Activated naive CD8-positive, alpha-beta T cell treated with anti-CD3 and anti-CD28 coated beads, Interleukin-2, amount 50 U/mL, for 24 hours (primary cell): ENCODE measurements around the gene TXLNA.
A peak's percentile ranks its signal among the peaks of the same experiment; 100 is the strongest.
"Not testable (repeated sequence)": the region's sequence is repeated elsewhere in the genome, so short reads cannot be mapped to it uniquely, and the experiment has no call there.

Source experiments
- ATAC-seq: fragments of 150-1000 bp; cut with Tn5 transposase; one replicate; pipeline ENCODE4 v1.10.0; 2021
- DNase-seq: peaks from one replicate; pipeline ENCODE4 v3.0.0; 2021
- H3K27ac Mint-ChIP-seq: one replicate; pipeline ENCODE4 v1.8.0; 2021; ENCODE audit warnings: mild to moderate bottlenecking, mixed read lengths
- H3K27me3 Mint-ChIP-seq: one replicate; pipeline ENCODE4 v1.8.0; 2021; ENCODE audit warnings: mixed read lengths
- H3K36me3 Mint-ChIP-seq: one replicate; pipeline ENCODE4 v1.8.0; 2021; ENCODE audit warnings: low read depth, mixed read lengths
- H3K4me1 Mint-ChIP-seq: one replicate; pipeline ENCODE4 v1.8.0; 2021; ENCODE audit warnings: mixed read lengths
- H3K4me3 Mint-ChIP-seq: one replicate; pipeline ENCODE4 v1.8.0; 2021; ENCODE audit warnings: mild to moderate bottlenecking, moderate library complexity, mixed read lengths
- H3K9me3 Mint-ChIP-seq: one replicate; pipeline ENCODE4 v1.8.0; 2021; ENCODE audit warnings: mixed read lengths

The TXLNA gene

DNA sequence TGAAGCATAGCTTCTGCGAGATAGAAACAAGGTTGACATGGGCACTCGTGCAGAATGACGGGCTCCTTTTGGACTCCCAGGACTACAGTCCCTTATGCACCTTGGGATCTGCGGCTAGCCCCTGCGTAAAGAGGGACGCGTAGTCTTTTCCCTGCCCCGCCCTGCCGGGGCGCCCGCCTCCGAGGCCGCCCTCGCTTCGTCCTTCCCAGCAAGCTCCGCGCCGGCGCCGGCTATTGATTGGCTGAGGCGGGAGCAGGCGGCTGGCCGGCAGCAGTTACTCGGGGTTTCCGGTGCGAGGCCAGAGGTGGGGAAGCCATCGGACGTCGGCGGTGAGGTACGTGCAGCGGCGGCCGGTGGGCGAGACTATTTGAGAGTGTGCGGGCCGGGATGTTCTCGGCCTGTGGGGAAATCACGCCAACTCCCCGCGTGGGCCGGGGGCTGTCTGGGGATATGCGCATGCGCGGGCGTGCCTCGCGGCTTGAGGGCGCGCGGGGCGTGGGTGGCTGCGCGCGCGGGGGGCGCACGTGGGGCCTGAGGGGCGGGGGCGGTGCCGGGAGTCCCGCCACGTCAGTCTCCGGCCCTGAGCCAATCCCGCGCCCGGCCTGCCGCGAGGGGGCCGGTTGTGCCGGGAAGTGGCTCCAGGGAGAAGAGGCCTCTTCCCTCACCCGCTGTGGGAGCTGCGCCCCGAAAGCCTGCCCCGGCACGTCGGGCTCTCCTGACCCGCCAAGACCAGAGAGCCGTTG is at the start of gene TXLNA:
TXLNA (plus strand) TSS at position 233 of the 743 bp plus-strand sequence. CDS start 671 bp downstream, outside the sequence.
- peak within 1 kb of the TSS; percentile 98 for H3K27ac Mint-ChIP-seq
- no peaks in the 10 kb centered on the region for H3K27me3 Mint-ChIP-seq
- H3K4me3 Mint-ChIP-seq = peak within 1 kb of the TSS; percentile 94
- no peaks in the 10 kb centered on the region for H3K9me3 Mint-ChIP-seq
- H3K36me3 Mint-ChIP-seq = peaks cover 38% of the 10 kb centered on the region
- peak; percentile 93 for DNase-seq
- peaks cover 55% of the 10 kb centered on the region for H3K4me1 Mint-ChIP-seq
- peak; percentile 87 for ATAC-seq

GRCh38 chr1:32133950-32134280 is 45.6 kb upstream of the TXLNA start:
- Mint-ChIP-seq H3K36me3 (peaks cover 23% of the 10 kb centered on the region), H3K4me1 (peaks cover 18% of the 10 kb centered on the region)
- H3K27ac Mint-ChIP-seq, ATAC-seq, H3K27me3 Mint-ChIP-seq, H3K4me3 Mint-ChIP-seq, H3K9me3 Mint-ChIP-seq, DNase-seq: not testable (repeated sequence)

GRCh38 chr1:32137111-32137510 is 42.4 kb upstream of the TXLNA start:
- no peak overlapping the region for H3K27ac Mint-ChIP-seq
- H3K9me3 Mint-ChIP-seq = no peaks in the 10 kb centered on the region
- no peak for DNase-seq
- no peaks in the 10 kb centered on the region for H3K27me3 Mint-ChIP-seq
- no peak overlapping the region for H3K4me3 Mint-ChIP-seq
- peaks cover 40% of the 10 kb centered on the region for H3K4me1 Mint-ChIP-seq
- ATAC-seq = no peak
- H3K36me3 Mint-ChIP-seq = peaks cover 18% of the 10 kb centered on the region

- Mint-ChIP-seq H3K27ac (peak overlapping the region; percentile 5), H3K4me1 (peaks cover 46% of the 10 kb centered on the region)
- DNase-seq = no peak
Measured at GRCh38 chr1:32138965-32139364, 40.5 kb upstream of the TXLNA start.

GRCh38 chr1:32142446-32143301 is 36.8 kb upstream of the TXLNA start:
- DNase-seq (no peak), ATAC-seq (no peak)
- H3K27ac Mint-ChIP-seq = peak overlapping the region; percentile 68
- peaks cover 58% of the 10 kb centered on the region for H3K4me1 Mint-ChIP-seq
- H3K27me3 Mint-ChIP-seq = no peaks in the 10 kb centered on the region
- no peak overlapping the region for H3K4me3 Mint-ChIP-seq
- H3K9me3 Mint-ChIP-seq = no peaks in the 10 kb centered on the region
- peaks cover 20% of the 10 kb centered on the region for H3K36me3 Mint-ChIP-seq

More at GRCh38 chr1:32138965-32139364, 40.5 kb upstream of the TXLNA start:
- no peak for ATAC-seq
- H3K36me3 Mint-ChIP-seq = peaks cover 18% of the 10 kb centered on the region
- H3K9me3 Mint-ChIP-seq = no peaks in the 10 kb centered on the region
- H3K27me3 Mint-ChIP-seq = no peaks in the 10 kb centered on the region
- H3K4me3 Mint-ChIP-seq = no peak overlapping the region

DNA sequence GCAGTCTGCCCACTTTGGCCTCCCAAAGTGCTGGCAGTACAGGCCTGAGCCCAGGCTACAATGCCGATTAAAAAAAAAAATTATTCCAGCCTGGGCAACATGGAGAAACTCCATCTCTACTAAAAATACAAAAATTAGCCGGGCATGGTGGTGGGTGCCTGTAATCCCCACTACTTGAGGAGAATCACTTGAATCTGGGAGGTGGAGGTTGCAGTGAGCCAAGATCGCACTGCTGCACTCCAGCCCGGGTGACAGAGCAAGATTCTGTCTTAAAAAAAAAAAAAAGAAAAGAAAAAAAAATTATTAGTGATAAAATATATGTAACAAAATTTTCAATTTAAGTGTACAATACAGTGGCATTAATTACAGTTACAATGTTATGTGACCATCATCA is 36.2 kb upstream of the TXLNA start:
- not testable (repeated sequence) for ATAC-seq, H3K27me3 Mint-ChIP-seq

GRCh38 chr1:32144033-32144432 is 35.4 kb upstream of the TXLNA start:
- no peaks in the 10 kb centered on the region for H3K27me3 Mint-ChIP-seq
- H3K27ac Mint-ChIP-seq = no peak overlapping the region
- no peak overlapping the region for H3K4me3 Mint-ChIP-seq
- H3K4me1 Mint-ChIP-seq = peaks cover 48% of the 10 kb centered on the region
- H3K9me3 Mint-ChIP-seq = peaks cover 3% of the 10 kb centered on the region
- H3K36me3 Mint-ChIP-seq = peaks cover 30% of the 10 kb centered on the region
- ATAC-seq (no peak), DNase-seq (no peak)

More for the DNA sequence above, 36.2 kb upstream of the TXLNA start:
- Mint-ChIP-seq H3K4me1 (peaks cover 55% of the 10 kb centered on the region), H3K36me3 (peaks cover 26% of the 10 kb centered on the region), H3K27ac (peak overlapping the region; percentile 13)
- not testable (repeated sequence) for DNase-seq, H3K4me3 Mint-ChIP-seq, H3K9me3 Mint-ChIP-seq

- peaks cover 26% of the 10 kb centered on the region for H3K36me3 Mint-ChIP-seq
Measured at GRCh38 chr1:32147799-32148198, 31.7 kb upstream of the TXLNA start.

GRCh38 chr1:32150847-32151246 is 28.6 kb upstream of the TXLNA start:
- DNase-seq (no peak), ATAC-seq (no peak)
- Mint-ChIP-seq H3K4me3 (no peak overlapping the region), H3K27me3 (no peaks in the 10 kb centered on the region), H3K4me1 (peaks cover 12% of the 10 kb centered on the region), H3K27ac (no peak overlapping the region), H3K9me3 (peaks cover 4% of the 10 kb centered on the region), H3K36me3 (peaks cover 22% of the 10 kb centered on the region)

More at GRCh38 chr1:32147799-32148198, 31.7 kb upstream of the TXLNA start:
- DNase-seq, H3K27ac Mint-ChIP-seq, H3K9me3 Mint-ChIP-seq, ATAC-seq, H3K27me3 Mint-ChIP-seq, H3K4me3 Mint-ChIP-seq: not testable (repeated sequence)
- peaks cover 33% of the 10 kb centered on the region for H3K4me1 Mint-ChIP-seq

DNA sequence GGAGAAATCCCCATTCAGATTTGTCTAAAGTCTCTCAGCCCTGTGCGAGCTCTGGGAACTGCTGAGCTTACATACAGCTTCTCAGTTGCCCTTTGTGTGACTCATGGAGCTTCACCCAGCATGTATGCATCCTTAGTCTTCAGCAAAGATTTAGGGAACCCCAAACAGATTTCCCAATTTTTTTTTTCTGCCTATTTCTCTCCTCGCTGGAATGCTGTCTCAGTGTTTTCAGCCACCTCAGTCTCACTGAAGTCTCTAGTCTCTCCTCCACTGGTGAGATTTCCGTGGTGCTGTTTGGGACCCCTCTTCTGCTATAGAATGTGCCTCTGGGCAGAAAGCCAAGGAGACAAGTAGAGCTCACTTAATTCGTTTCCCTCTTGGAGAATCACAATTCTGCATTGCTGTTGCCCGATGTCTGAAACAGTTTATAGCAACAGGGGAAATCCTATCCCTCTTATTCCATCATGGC is 28.1 kb upstream of the TXLNA start:
- no peak for DNase-seq
- Mint-ChIP-seq H3K36me3 (peaks cover 27% of the 10 kb centered on the region), H3K27ac (no peak overlapping the region), H3K4me3 (no peak overlapping the region), H3K4me1 (peaks cover 9% of the 10 kb centered on the region), H3K27me3 (no peaks in the 10 kb centered on the region), H3K9me3 (peaks cover 4% of the 10 kb centered on the region)
- ATAC-seq = no peak

DNA sequence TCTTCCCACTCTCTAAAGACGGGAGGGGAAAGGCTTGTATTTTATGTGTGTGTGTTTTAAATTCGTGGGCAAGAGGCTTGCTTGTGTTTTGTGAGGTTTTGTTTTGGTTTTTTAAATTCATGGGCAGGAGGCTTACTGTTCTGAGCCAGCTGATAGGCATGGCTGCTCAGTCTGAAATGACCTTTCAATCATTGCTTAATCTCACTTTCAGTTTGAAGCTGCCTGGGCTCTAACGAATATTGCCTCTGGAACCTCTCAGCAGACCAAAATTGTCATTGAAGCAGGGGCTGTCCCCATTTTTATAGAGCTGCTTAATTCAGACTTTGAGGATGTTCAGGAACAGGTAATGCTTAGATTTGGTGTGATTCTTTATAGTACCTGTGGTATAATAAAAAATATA is 20.3 kb upstream of the TXLNA start:
- ATAC-seq (peak; percentile 91), DNase-seq (no peak)
- H3K36me3 Mint-ChIP-seq = peaks cover 51% of the 10 kb centered on the region
- peak overlapping the region; percentile 11 for H3K27ac Mint-ChIP-seq
- no peaks in the 10 kb centered on the region for H3K9me3 Mint-ChIP-seq
- no peaks in the 10 kb centered on the region for H3K27me3 Mint-ChIP-seq
- H3K4me1 Mint-ChIP-seq = peaks cover 4% of the 10 kb centered on the region
- no peak overlapping the region for H3K4me3 Mint-ChIP-seq

- Mint-ChIP-seq H3K27me3 (no peaks in the 10 kb centered on the region), H3K9me3 (no peaks in the 10 kb centered on the region), H3K4me1 (peaks cover 4% of the 10 kb centered on the region), H3K27ac (no peak overlapping the region), H3K36me3 (peaks cover 45% of the 10 kb centered on the region), H3K4me3 (no peak overlapping the region)
- no peak for ATAC-seq
- DNase-seq = no peak
Measured at GRCh38 chr1:32163405-32163804, 16.1 kb upstream of the TXLNA start.

- H3K4me3 Mint-ChIP-seq, H3K27me3 Mint-ChIP-seq, H3K9me3 Mint-ChIP-seq, DNase-seq, H3K27ac Mint-ChIP-seq, ATAC-seq, H3K4me1 Mint-ChIP-seq: not testable (repeated sequence)
- peaks cover 48% of the 10 kb centered on the region for H3K36me3 Mint-ChIP-seq
Measured at GRCh38 chr1:32165633-32166032, 13.8 kb upstream of the TXLNA start.

- no peak for DNase-seq
- Mint-ChIP-seq H3K27ac (no peak overlapping the region), H3K9me3 (no peaks in the 10 kb centered on the region), H3K36me3 (peaks cover 55% of the 10 kb centered on the region), H3K27me3 (no peaks in the 10 kb centered on the region), H3K4me3 (no peak overlapping the region), H3K4me1 (peaks cover 6% of the 10 kb centered on the region)
- no peak for ATAC-seq
Measured at GRCh38 chr1:32170991-32171390, 8.5 kb upstream of the TXLNA start.
